ENCODE data around the gene PADI1. TPM values are rescaled to one million over a fixed set of nuclear protein-coding genes. Genes with fewer than 3 reads are reported as not detected.

PADI1 gene
- total RNA-seq, 1 experiment from 2014 or later: 0.24 TPM

- Histone ChIP-seq H2BK5ac (ENCODE audit: insufficient read length, low read length) (no peak overlapping the region), H3K23ac (ENCODE audit: insufficient read length, low read depth, low read length) (no peak overlapping the region), H2BK20ac (ENCODE audit: low read depth, low read length, poor library complexity, severe bottlenecking) (no peak overlapping the region), H4K20me1 (ENCODE audit: control insufficient read depth, insufficient read depth, insufficient read length) (no peaks in the 10 kb centered on the region), H3K4me1 (ENCODE audit: insufficient read depth, low read length) (peaks cover 7% of the 10 kb centered on the region; the same call in 1 of the 2 replicates), H4K8ac (replicated peaks; ENCODE audit: insufficient read length, low read depth, low read length) (no peak overlapping the region), H2AK5ac (ENCODE audit: insufficient read length, low read length) (no peak overlapping the region), H3K27me3 (ENCODE audit: insufficient read depth, low read length) (no peaks in the 10 kb centered on the region), H3K14ac (ENCODE audit: insufficient read depth, low read length) (no peak overlapping the region), H2BK15ac (ENCODE audit: low read depth, low read length) (no peak overlapping the region), H3K79me1 (ENCODE audit: insufficient read depth, low read depth, low read length, poor library complexity, severe bottlenecking) (no peaks in the 10 kb centered on the region), H2BK120ac (ENCODE audit: low read depth, low read length, poor library complexity, severe bottlenecking) (no peak overlapping the region), H3K9ac (ENCODE audit: extremely low read depth, insufficient read length, low read length) (no peak overlapping the region), H3K4ac (ENCODE audit: low read depth, low read length) (no peak overlapping the region), H2AFZ (ENCODE audit: low read length) (no peak overlapping the region), H3K79me2 (ENCODE audit: insufficient read depth, low read length) (no peaks in the 10 kb centered on the region), H4K91ac (ENCODE audit: insufficient read length, low read depth, low read length) (no peak overlapping the region), H3K9me3 (ENCODE audit: control insufficient read depth, low read depth, low read length) (no peaks in the 10 kb centered on the region), H4K5ac (ENCODE audit: insufficient read length, low read depth, low read length) (no peak overlapping the region), H3T11ph (ENCODE audit: low read length) (no peak overlapping the region), H3K18ac (ENCODE audit: insufficient read length, low read depth, low read length) (no peak overlapping the region), H2BK12ac (ENCODE audit: insufficient read length, low read depth, low read length) (no peak overlapping the region), H3K4me2 (ENCODE audit: insufficient read depth, insufficient read length, low read length) (no peak overlapping the region), H3K23me2 (ENCODE audit: insufficient read length, low read depth, low read length, poor library complexity, severe bottlenecking) (no peaks in the 10 kb centered on the region), H3K27ac (ENCODE audit: insufficient read length, low read depth, low read length) (no peak overlapping the region), H3K56ac (ENCODE audit: insufficient read length, low read depth, low read length) (no peak overlapping the region)
- Mint-ChIP-seq H3K36me3 (ENCODE audit: insufficient read depth in 1 of 3, low read depth in 3 of 3) (no peaks in the 10 kb centered on the region; a peak in 1 of 7 replicates), H3K4me1 (peaks cover 34 to 36% of the 10 kb centered on the region in 2 experiments), H3K27me3 (ENCODE audit: low read depth) (peaks cover 19% of the 10 kb centered on the region), H3K27ac (peak overlapping the region in 1 of 3 experiments; percentile 82; a peak in 2 of 7 replicates), H3K4me3 (no peak overlapping the region), H3K9me3 (peaks cover 0 to 2% of the 10 kb centered on the region in 2 experiments; a peak in 2 of 5 replicates)
- TF ChIP-seq CTCF (conservative IDR thresholded peaks at IDR 0.05): no peak
- DNase-seq: no peak
- no CpG with 5 or more reads among the region's 7 CpGs for WGBS (ENCODE audit: extremely low coverage, insufficient read length, low lambda C conversion rate)
Observed at GRCh38 chr1:17163371-17163770, 41.6 kb upstream of the PADI1 start.

All from H9 (cell line).